HG02610 (cell line): ENCODE results near the gene MYO15A.

ENCODE experiments used
- ATAC-seq: cut with Tn5 transposase; IDR thresholded peaks from one replicate; pipeline ENCODE4 v1.9.1; 2021; ENCODE audit warnings: mild to moderate bottlenecking, moderate library complexity; ENCODE audit not compliant: unreplicated experiment

MYO15A gene

GRCh38 chr17:18108401-18109312 lies at the start of gene MYO15A:
Gene MYO15A, plus strand, starts transcription at chr17:18108756. Its CDS starts 10,045 bp downstream, at chr17:18118801.
- ATAC-seq, result no peak

- ATAC-seq, result no peak
These were observed 49.3 kb upstream of the MYO15A start for GRCh38 chr17:18059283-18059682.

GRCh38 chr17:18064053-18064452 lies 44.5 kb upstream of the MYO15A start:
- no peak for ATAC-seq

- ATAC-seq, result no peak
These were observed 43.0 kb upstream of the MYO15A start for GRCh38 chr17:18065546-18065945.

- ATAC-seq, result no peak
These were observed 41.7 kb upstream of the MYO15A start for GRCh38 chr17:18066866-18067265.

- no peak for ATAC-seq
These were observed 39.5 kb upstream of the MYO15A start for GRCh38 chr17:18069101-18069500.

GRCh38 chr17:18070861-18071340 lies 37.7 kb upstream of the MYO15A start:
- no peak for ATAC-seq

GRCh38 chr17:18071751-18072150 lies 36.8 kb upstream of the MYO15A start:
- ATAC-seq, result no peak

GRCh38 chr17:18074566-18075272 lies 33.8 kb upstream of the MYO15A start:
- ATAC-seq, result no peak

- no peak for ATAC-seq
These were observed 31.6 kb upstream of the MYO15A start for GRCh38 chr17:18076936-18077335.

- ATAC-seq, result no peak
These were observed 29.0 kb upstream of the MYO15A start for GRCh38 chr17:18079543-18079942.

- no peak for ATAC-seq
These were observed 24.3 kb upstream of the MYO15A start for GRCh38 chr17:18084256-18084655.

- ATAC-seq, result peak; percentile 80
These were observed 20.7 kb upstream of the MYO15A start, which contains the start of gene DRG2 for GRCh38 chr17:18087610-18088491. Gene DRG2, plus strand, starts transcription at chr17:18087948. Its CDS starts 76 bp downstream, at chr17:18088024.

GRCh38 chr17:18089613-18090012 lies 18.9 kb upstream of the MYO15A start:
- no peak for ATAC-seq

GRCh38 chr17:18093616-18094408 lies 14.7 kb upstream of the MYO15A start:
- no peak for ATAC-seq

GRCh38 chr17:18094409-18094807 lies 14.1 kb upstream of the MYO15A start:
- no peak for ATAC-seq

- no peak for ATAC-seq
These were observed 9.0 kb upstream of the MYO15A start for GRCh38 chr17:18099516-18099915.

- no peak for ATAC-seq
These were observed 7.9 kb upstream of the MYO15A start for GRCh38 chr17:18100616-18101015.

- ATAC-seq, result no peak
These were observed 6.7 kb upstream of the MYO15A start for GRCh38 chr17:18101828-18102227.

- no peak for ATAC-seq
These were observed 5.9 kb upstream of the MYO15A start for GRCh38 chr17:18102640-18103039.
